Thoracic aorta (tissue), 2 donors: ENCODE data around the gene ROR1. TPM values are rescaled to one million over a fixed set of nuclear protein-coding genes. Genes with fewer than 3 reads are reported as not detected.
A peak's percentile ranks its signal among the peaks of the same experiment; 100 is the strongest.
"Not testable (repeated sequence)": the region's sequence is repeated elsewhere in the genome, so short reads cannot be mapped to it uniquely, and the experiment has no call there.

Experiments
- ATAC-seq: fragments of 150-250 bp; one replicate; pipeline ENCODE4 v1.8.0; 2017; ENCODE audit warnings: low read depth; ENCODE audit not compliant: insufficient number of reproducible peaks, low FRiP score
- DNase-seq: peaks from one replicate; pipeline ENCODE4 v3.0.0-alpha.2; 2020; ENCODE audit warnings: low spot score
- H3K27ac ChIP-seq, 2 donors: fragments of 200-600 bp; sonication (generic); 1 replicate in 1 of 2; 2 replicates in 1 of 2; pipeline ENCODE4 v1.5.1; 2016; ENCODE audit warnings: mild to moderate bottlenecking in 2 of 2, moderate library complexity in 2 of 2
- H3K27me3 ChIP-seq: fragments of 200-600 bp; sonication (generic); replicated peaks from 2 replicates; pipeline ENCODE4 v1.6.0; 2016; ENCODE audit warnings: mild to moderate bottlenecking; ENCODE audit not compliant: insufficient read depth
- H3K36me3 ChIP-seq: fragments of 200-600 bp; sonication (generic); one replicate; pipeline ENCODE4 v1.5.1; 2016
- H3K4me1 ChIP-seq, 2 donors: fragments of 200-600 bp; sonication (generic); 1 replicate in 1 of 2; 2 replicates in 1 of 2; pipeline versions ENCODE4 v1.5.1 to v1.6.0; 2016; ENCODE audit warnings: low read depth in 2 of 2, mild to moderate bottlenecking in 1 of 2; ENCODE audit not compliant: control insufficient read depth in 1 of 2
- H3K4me3 ChIP-seq: fragments of 200-600 bp; sonication (generic); 2 replicates; pipeline ENCODE4 v1.5.1; 2016; ENCODE audit warnings: mild to moderate bottlenecking
- H3K9me3 ChIP-seq: fragments of 200-600 bp; sonication (generic); 2 replicates; pipeline ENCODE4 v1.5.1; 2016
- CTCF ChIP-seq: fragments of 200-600 bp; sonication (generic); IDR thresholded peaks from one replicate; pipeline ENCODE4 v1.5.1; 2019; ENCODE audit warnings: antibody characterized with exemption
- total RNA-seq, 2 donors: library from RNA; depleted of rRNA; stranded (reverse); fragments of >200 nt; gene quantifications; one replicate each; pipeline versions ENCODE4 v1.1.0 to v1.2.3, GENCODE V29; 2016

ROR1 gene
- total RNA-seq, 2 donors from 2014 or later = 41.2 to 51.8 TPM

- Histone ChIP-seq H3K4me1 (peaks cover 0 to 5% of the 10 kb centered on the region in 2 donors), H3K4me3 (no peak overlapping the region), H3K27me3 (no peaks in the 10 kb centered on the region), H3K36me3 (no peaks in the 10 kb centered on the region), H3K9me3 (no peaks in the 10 kb centered on the region), H3K27ac (no peak overlapping the region)
- no peak for DNase-seq
- no peak for ATAC-seq
- TF ChIP-seq CTCF = no peak
Observed at GRCh38 chr1:64220241-64220640, 446.4 kb downstream of the ROR1 start.

GRCh38 chr1:64223329-64224151 is 449.7 kb downstream of the ROR1 start:
- Histone ChIP-seq H3K4me3 (no peak overlapping the region), H3K36me3 (no peaks in the 10 kb centered on the region), H3K27me3 (no peaks in the 10 kb centered on the region), H3K9me3 (no peaks in the 10 kb centered on the region), H3K27ac (peak overlapping the region in 1 of 2 donors; percentile 58), H3K4me1 (peaks cover 0 to 5% of the 10 kb centered on the region in 2 donors)
- ATAC-seq (no peak), DNase-seq (no peak)
- no peak for TF ChIP-seq CTCF

- not testable (repeated sequence) for DNase-seq, H3K27me3 ChIP-seq, H3K4me3 ChIP-seq, H3K36me3 ChIP-seq, H3K4me1 ChIP-seq, H3K9me3 ChIP-seq, ATAC-seq, H3K27ac ChIP-seq
Observed at GRCh38 chr1:64224236-64224635, 450.4 kb downstream of the ROR1 start.

- TF ChIP-seq CTCF = no peak
- ATAC-seq = no peak
Observed at GRCh38 chr1:64228167-64228957, 454.5 kb downstream of the ROR1 start.

GRCh38 chr1:64229307-64229706 is 455.5 kb downstream of the ROR1 start:
- H3K27me3 ChIP-seq = no peaks in the 10 kb centered on the region
- ATAC-seq (no peak), DNase-seq (no peak)
- no peaks in the 10 kb centered on the region for H3K4me1 ChIP-seq
- H3K4me3 ChIP-seq = no peak overlapping the region
- H3K27ac ChIP-seq = no peak overlapping the region
- TF ChIP-seq CTCF = no peak
- no peaks in the 10 kb centered on the region for H3K9me3 ChIP-seq
- H3K36me3 ChIP-seq = no peaks in the 10 kb centered on the region

More at GRCh38 chr1:64228167-64228957, 454.5 kb downstream of the ROR1 start:
- Histone ChIP-seq H3K36me3 (no peaks in the 10 kb centered on the region), H3K4me3 (no peak overlapping the region), H3K27me3 (no peaks in the 10 kb centered on the region), H3K27ac (no peak overlapping the region), H3K9me3 (no peaks in the 10 kb centered on the region), H3K4me1 (peaks cover 0 to 5% of the 10 kb centered on the region in 2 donors)
- DNase-seq = no peak

Other genes starting within 250 kb of the ROR1 start
- gene PGM1, start 180.6 kb upstream of the ROR1 start, total RNA-seq = 10 to 100 TPM; 62.4 to 69.7 TPM